Measurements from ENCODE around the gene POLR1D. TPM values are rescaled to one million over a fixed set of nuclear protein-coding genes. Genes with fewer than 3 reads are reported as not detected.

The POLR1D gene
- total RNA-seq, 1 donor from 2014 or later: 85.1 TPM

GRCh38 chr13:27636589-27637288 is 15.0 kb downstream of the POLR1D start:
- Mint-ChIP-seq H3K4me1 (ENCODE audit: low read depth, unreplicated experiment) (peaks cover 10% of the 10 kb centered on the region), H3K9me3 (ENCODE audit: unreplicated experiment) (no peaks in the 10 kb centered on the region), H3K36me3 (ENCODE audit: unreplicated experiment) (no peaks in the 10 kb centered on the region), H3K27ac (ENCODE audit: unreplicated experiment) (no peak overlapping the region), H3K27me3 (ENCODE audit: unreplicated experiment) (no peaks in the 10 kb centered on the region), H3K4me3 (ENCODE audit: unreplicated experiment) (no peak overlapping the region)
- DNase-seq: no peak
- no peak for TF ChIP-seq CTCF (IDR thresholded peaks at IDR 0.05; ENCODE audit: partially characterized antibody, unreplicated experiment)

GRCh38 chr13:27637289-27637626 is 15.6 kb downstream of the POLR1D start:
- H3K4me3 Mint-ChIP-seq (ENCODE audit: unreplicated experiment): no peak overlapping the region
- no peak for DNase-seq
- H3K36me3 Mint-ChIP-seq (ENCODE audit: unreplicated experiment): no peaks in the 10 kb centered on the region
- H3K27ac Mint-ChIP-seq (ENCODE audit: unreplicated experiment): no peak overlapping the region
- no peak for TF ChIP-seq CTCF (IDR thresholded peaks at IDR 0.05; ENCODE audit: partially characterized antibody, unreplicated experiment)
- no peaks in the 10 kb centered on the region for H3K27me3 Mint-ChIP-seq (ENCODE audit: unreplicated experiment)
- H3K9me3 Mint-ChIP-seq (ENCODE audit: unreplicated experiment): no peaks in the 10 kb centered on the region
- peaks cover 10% of the 10 kb centered on the region for H3K4me1 Mint-ChIP-seq (ENCODE audit: low read depth, unreplicated experiment)

- no peaks in the 10 kb centered on the region for H3K9me3 Mint-ChIP-seq (ENCODE audit: unreplicated experiment)
- H3K27me3 Mint-ChIP-seq (ENCODE audit: unreplicated experiment): no peaks in the 10 kb centered on the region
- peaks cover 10% of the 10 kb centered on the region for H3K4me1 Mint-ChIP-seq (ENCODE audit: low read depth, unreplicated experiment)
- no peak for TF ChIP-seq CTCF (IDR thresholded peaks at IDR 0.05; ENCODE audit: partially characterized antibody, unreplicated experiment)
- no peak overlapping the region for H3K4me3 Mint-ChIP-seq (ENCODE audit: unreplicated experiment)
- H3K27ac Mint-ChIP-seq (ENCODE audit: unreplicated experiment): peak overlapping the region; percentile 57
- no peak for DNase-seq
- H3K36me3 Mint-ChIP-seq (ENCODE audit: unreplicated experiment): no peaks in the 10 kb centered on the region
These were observed 16.3 kb downstream of the POLR1D start for GRCh38 chr13:27638001-27638400.

GRCh38 chr13:27638521-27638920 is 16.8 kb downstream of the POLR1D start:
- no peaks in the 10 kb centered on the region for H3K9me3 Mint-ChIP-seq (ENCODE audit: unreplicated experiment)
- peaks cover 13% of the 10 kb centered on the region for H3K4me1 Mint-ChIP-seq (ENCODE audit: low read depth, unreplicated experiment)
- DNase-seq: no peak
- no peak for TF ChIP-seq CTCF (IDR thresholded peaks at IDR 0.05; ENCODE audit: partially characterized antibody, unreplicated experiment)
- no peaks in the 10 kb centered on the region for H3K36me3 Mint-ChIP-seq (ENCODE audit: unreplicated experiment)
- no peaks in the 10 kb centered on the region for H3K27me3 Mint-ChIP-seq (ENCODE audit: unreplicated experiment)
- H3K27ac Mint-ChIP-seq (ENCODE audit: unreplicated experiment): no peak overlapping the region
- no peak overlapping the region for H3K4me3 Mint-ChIP-seq (ENCODE audit: unreplicated experiment)

- no peaks in the 10 kb centered on the region for H3K36me3 Mint-ChIP-seq (ENCODE audit: unreplicated experiment)
- no peak for DNase-seq
- no peak for TF ChIP-seq CTCF (IDR thresholded peaks at IDR 0.05; ENCODE audit: partially characterized antibody, unreplicated experiment)
- no peaks in the 10 kb centered on the region for H3K27me3 Mint-ChIP-seq (ENCODE audit: unreplicated experiment)
- no peak overlapping the region for H3K4me3 Mint-ChIP-seq (ENCODE audit: unreplicated experiment)
- no peak overlapping the region for H3K27ac Mint-ChIP-seq (ENCODE audit: unreplicated experiment)
- H3K4me1 Mint-ChIP-seq (ENCODE audit: low read depth, unreplicated experiment): peaks cover 19% of the 10 kb centered on the region
- H3K9me3 Mint-ChIP-seq (ENCODE audit: unreplicated experiment): no peaks in the 10 kb centered on the region
These were observed 17.5 kb downstream of the POLR1D start for GRCh38 chr13:27639186-27639585.
